Esophagus muscularis mucosa (tissue), 4 donors: ENCODE results near the gene ITGB6. TPM values are rescaled to one million over a fixed set of nuclear protein-coding genes. Genes with fewer than 3 reads are reported as not detected.

ENCODE experiments used
- total RNA-seq, 4 donors: library from RNA; depleted of rRNA; stranded (reverse); fragments of >200 nt; gene quantifications; one replicate each; pipeline versions ENCODE4 v1.1.0 to v1.2.1, GENCODE V29; 2016

ITGB6 gene
- total RNA-seq, 4 donors from 2014 or later: 0.17 to 3.4 TPM; not detected in 2

Other genes starting within 250 kb of the ITGB6 start
- 1 to 10 TPM; 2.8 to 6.4 (median 5.1) TPM for gene PLA2R1, start 137.7 kb downstream of the ITGB6 start, total RNA-seq